ENCODE measurements around the gene RAB3C. TPM values are rescaled to one million over a fixed set of nuclear protein-coding genes. Genes with fewer than 3 reads are reported as not detected.
"Not testable (repeated sequence)": the region's sequence is repeated elsewhere in the genome, so short reads cannot be mapped to it uniquely, and the experiment has no call there.

Gene RAB3C
- total RNA-seq, 1 experiment from 2014 or later = 13.3 TPM

DNA sequence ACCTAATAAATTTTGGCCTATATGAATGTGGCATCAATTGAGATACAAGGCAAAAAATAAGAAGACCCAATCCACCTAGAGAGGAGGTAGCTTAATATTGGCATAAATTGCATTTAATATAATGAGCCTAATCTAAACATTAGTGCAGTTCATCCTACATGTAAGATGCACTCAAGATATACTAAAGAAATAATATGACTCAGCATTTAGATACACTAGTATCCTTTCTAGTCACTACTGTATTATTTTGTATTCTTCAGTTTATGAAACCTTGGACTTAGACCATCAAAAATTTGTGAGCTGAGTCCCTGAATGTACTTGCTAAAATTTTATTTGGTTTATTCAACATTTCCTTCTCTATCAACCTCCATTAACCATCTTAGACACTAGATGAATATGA lies 104.7 kb downstream of the RAB3C start (continued):
- TF ChIP-seq, protein P1, sequence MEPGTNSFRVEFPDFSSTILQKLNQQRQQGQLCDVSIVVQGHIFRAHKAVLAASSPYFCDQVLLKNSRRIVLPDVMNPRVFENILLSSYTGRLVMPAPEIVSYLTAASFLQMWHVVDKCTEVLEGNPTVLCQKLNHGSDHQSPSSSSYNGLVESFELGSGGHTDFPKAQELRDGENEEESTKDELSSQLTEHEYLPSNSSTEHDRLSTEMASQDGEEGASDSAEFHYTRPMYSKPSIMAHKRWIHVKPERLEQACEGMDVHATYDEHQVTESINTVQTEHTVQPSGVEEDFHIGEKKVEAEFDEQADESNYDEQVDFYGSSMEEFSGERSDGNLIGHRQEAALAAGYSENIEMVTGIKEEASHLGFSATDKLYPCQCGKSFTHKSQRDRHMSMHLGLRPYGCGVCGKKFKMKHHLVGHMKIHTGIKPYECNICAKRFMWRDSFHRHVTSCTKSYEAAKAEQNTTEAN (CRISPR knock-in tag; IDR thresholded peaks at IDR 0.05) = no peak
- TF ChIP-seq, protein P2, sequence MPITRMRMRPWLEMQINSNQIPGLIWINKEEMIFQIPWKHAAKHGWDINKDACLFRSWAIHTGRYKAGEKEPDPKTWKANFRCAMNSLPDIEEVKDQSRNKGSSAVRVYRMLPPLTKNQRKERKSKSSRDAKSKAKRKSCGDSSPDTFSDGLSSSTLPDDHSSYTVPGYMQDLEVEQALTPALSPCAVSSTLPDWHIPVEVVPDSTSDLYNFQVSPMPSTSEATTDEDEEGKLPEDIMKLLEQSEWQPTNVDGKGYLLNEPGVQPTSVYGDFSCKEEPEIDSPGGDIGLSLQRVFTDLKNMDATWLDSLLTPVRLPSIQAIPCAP (CRISPR knock-in tag; IDR thresholded peaks at IDR 0.05) = no peak
- TF ChIP-seq JAZF1 (CRISPR knock-in tag; IDR thresholded peaks at IDR 0.05) = no peak
- TF ChIP-seq EMX1 (CRISPR knock-in tag; IDR thresholded peaks at IDR 0.05) = no peak

DNA sequence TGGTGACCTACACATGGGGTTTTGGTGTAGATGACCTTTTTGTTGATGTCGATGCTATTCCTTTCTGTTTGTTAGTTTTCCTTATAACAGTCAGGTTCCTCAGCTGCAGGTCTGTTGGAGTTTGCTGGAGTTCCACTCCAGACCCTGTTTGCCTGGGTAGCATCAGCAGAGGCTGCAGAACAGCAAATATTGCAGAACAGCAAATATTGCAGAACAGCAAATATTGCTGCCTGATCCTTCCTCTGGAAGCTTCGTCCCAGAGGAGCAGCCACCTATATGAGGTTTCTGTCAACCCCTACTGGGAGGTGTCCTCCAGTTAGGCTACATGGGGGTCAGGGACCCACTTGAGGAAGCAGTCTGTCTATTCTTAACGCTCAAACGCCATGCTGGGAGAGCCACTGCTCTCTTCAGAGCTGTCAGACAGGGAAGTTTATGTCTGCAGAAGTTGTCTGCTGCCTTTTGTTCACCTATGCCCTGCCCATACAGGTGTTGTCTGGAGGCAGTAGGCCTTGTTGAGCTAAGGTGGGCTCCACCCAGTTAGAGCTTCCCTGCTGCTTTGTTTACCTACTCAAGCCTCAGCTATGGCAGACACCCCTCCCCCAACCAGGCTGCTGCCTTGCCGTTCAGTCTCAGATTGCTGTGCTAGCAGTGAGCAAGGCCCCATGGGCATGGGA lies 116.3 kb downstream of the RAB3C start:
- not testable (repeated sequence) for DNase-seq (ENCODE audit: low spot score)
- peaks cover 70% of the 10 kb centered on the region for H3K36me3 Mint-ChIP-seq

DNA sequence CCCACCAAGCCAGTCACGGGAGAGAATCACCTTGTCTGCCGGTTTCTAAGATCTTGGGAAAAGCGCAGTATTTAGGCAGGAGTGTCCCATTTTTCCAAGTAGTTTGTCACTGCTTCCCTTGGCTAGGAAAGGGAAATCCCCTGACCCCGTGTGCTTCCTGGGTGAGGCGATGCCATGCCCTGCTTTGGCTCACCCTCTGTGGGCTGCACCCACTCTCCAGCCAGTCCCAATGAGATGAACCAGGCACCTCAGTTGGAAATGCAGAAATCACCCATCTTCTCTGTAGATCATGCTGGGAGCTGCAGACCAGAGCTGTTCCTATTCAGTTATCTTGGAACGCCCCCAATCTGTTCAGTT lies 116.9 kb downstream of the RAB3C start:
- ATAC-seq (no peak), DNase-seq (ENCODE audit: low spot score) (no peak)
- peaks cover 4% of the 10 kb centered on the region for H3K27me3 Mint-ChIP-seq (ENCODE audit: low read depth)
- TF ChIP-seq ZNF138 (CRISPR knock-in tag; conservative IDR thresholded peaks at IDR 0.05) = no peak
- TF ChIP-seq RORB (CRISPR knock-in tag; IDR thresholded peaks at IDR 0.05) = no peak
- TF ChIP-seq, protein P3, sequence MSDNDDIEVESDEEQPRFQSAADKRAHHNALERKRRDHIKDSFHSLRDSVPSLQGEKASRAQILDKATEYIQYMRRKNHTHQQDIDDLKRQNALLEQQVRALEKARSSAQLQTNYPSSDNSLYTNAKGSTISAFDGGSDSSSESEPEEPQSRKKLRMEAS (CRISPR knock-in tag; IDR thresholded peaks at IDR 0.05) = no peak
- no peak for TF ChIP-seq NFATC4 (CRISPR knock-in tag; IDR thresholded peaks at IDR 0.05)
- no peak for TF ChIP-seq FOXK1 (CRISPR knock-in tag; IDR thresholded peaks at IDR 0.05)
- no peak for TF ChIP-seq NFYB (CRISPR knock-in tag; conservative IDR thresholded peaks at IDR 0.05; ENCODE audit: low read depth)
- TF ChIP-seq, protein P2 (CRISPR knock-in tag; IDR thresholded peaks at IDR 0.05) = no peak
- TF ChIP-seq TCF7 (CRISPR knock-in tag; IDR thresholded peaks at IDR 0.05; ENCODE audit: low read depth) = no peak
- TF ChIP-seq, protein P4, sequence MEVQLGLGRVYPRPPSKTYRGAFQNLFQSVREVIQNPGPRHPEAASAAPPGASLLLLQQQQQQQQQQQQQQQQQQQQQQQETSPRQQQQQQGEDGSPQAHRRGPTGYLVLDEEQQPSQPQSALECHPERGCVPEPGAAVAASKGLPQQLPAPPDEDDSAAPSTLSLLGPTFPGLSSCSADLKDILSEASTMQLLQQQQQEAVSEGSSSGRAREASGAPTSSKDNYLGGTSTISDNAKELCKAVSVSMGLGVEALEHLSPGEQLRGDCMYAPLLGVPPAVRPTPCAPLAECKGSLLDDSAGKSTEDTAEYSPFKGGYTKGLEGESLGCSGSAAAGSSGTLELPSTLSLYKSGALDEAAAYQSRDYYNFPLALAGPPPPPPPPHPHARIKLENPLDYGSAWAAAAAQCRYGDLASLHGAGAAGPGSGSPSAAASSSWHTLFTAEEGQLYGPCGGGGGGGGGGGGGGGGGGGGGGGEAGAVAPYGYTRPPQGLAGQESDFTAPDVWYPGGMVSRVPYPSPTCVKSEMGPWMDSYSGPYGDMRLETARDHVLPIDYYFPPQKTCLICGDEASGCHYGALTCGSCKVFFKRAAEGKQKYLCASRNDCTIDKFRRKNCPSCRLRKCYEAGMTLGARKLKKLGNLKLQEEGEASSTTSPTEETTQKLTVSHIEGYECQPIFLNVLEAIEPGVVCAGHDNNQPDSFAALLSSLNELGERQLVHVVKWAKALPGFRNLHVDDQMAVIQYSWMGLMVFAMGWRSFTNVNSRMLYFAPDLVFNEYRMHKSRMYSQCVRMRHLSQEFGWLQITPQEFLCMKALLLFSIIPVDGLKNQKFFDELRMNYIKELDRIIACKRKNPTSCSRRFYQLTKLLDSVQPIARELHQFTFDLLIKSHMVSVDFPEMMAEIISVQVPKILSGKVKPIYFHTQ (CRISPR knock-in tag; IDR thresholded peaks at IDR 0.05) = no peak
- no peak for TF ChIP-seq NR3C1 (CRISPR knock-in tag; conservative IDR thresholded peaks at IDR 0.05; ENCODE audit: low read depth)
- no peak for TF ChIP-seq RELA (CRISPR knock-in tag; IDR thresholded peaks at IDR 0.05; ENCODE audit: borderline replicate concordance)
- TF ChIP-seq, protein P5, sequence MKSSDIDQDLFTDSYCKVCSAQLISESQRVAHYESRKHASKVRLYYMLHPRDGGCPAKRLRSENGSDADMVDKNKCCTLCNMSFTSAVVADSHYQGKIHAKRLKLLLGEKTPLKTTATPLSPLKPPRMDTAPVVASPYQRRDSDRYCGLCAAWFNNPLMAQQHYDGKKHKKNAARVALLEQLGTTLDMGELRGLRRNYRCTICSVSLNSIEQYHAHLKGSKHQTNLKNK (CRISPR knock-in tag; IDR thresholded peaks at IDR 0.05) = no peak
- no peak for TF ChIP-seq ZNF396 (CRISPR knock-in tag; IDR thresholded peaks at IDR 0.05; ENCODE audit: borderline replicate concordance)
- TF ChIP-seq FOXP1 (CRISPR knock-in tag; IDR thresholded peaks at IDR 0.05; ENCODE audit: borderline replicate concordance) = no peak
- TF ChIP-seq, protein P6, sequence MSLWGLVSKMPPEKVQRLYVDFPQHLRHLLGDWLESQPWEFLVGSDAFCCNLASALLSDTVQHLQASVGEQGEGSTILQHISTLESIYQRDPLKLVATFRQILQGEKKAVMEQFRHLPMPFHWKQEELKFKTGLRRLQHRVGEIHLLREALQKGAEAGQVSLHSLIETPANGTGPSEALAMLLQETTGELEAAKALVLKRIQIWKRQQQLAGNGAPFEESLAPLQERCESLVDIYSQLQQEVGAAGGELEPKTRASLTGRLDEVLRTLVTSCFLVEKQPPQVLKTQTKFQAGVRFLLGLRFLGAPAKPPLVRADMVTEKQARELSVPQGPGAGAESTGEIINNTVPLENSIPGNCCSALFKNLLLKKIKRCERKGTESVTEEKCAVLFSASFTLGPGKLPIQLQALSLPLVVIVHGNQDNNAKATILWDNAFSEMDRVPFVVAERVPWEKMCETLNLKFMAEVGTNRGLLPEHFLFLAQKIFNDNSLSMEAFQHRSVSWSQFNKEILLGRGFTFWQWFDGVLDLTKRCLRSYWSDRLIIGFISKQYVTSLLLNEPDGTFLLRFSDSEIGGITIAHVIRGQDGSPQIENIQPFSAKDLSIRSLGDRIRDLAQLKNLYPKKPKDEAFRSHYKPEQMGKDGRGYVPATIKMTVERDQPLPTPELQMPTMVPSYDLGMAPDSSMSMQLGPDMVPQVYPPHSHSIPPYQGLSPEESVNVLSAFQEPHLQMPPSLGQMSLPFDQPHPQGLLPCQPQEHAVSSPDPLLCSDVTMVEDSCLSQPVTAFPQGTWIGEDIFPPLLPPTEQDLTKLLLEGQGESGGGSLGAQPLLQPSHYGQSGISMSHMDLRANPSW (CRISPR knock-in tag; conservative IDR thresholded peaks at IDR 0.05; ENCODE audit: low read depth) = no peak
- TF ChIP-seq, protein P7, sequence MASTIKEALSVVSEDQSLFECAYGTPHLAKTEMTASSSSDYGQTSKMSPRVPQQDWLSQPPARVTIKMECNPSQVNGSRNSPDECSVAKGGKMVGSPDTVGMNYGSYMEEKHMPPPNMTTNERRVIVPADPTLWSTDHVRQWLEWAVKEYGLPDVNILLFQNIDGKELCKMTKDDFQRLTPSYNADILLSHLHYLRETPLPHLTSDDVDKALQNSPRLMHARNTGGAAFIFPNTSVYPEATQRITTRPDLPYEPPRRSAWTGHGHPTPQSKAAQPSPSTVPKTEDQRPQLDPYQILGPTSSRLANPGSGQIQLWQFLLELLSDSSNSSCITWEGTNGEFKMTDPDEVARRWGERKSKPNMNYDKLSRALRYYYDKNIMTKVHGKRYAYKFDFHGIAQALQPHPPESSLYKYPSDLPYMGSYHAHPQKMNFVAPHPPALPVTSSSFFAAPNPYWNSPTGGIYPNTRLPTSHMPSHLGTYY (CRISPR knock-in tag; IDR thresholded peaks at IDR 0.05) = no peak
- no peak for TF ChIP-seq PRRX2 (CRISPR knock-in tag; IDR thresholded peaks at IDR 0.05)
- no peak for TF ChIP-seq CREM (CRISPR knock-in tag; IDR thresholded peaks at IDR 0.05)
- H3K27ac Mint-ChIP-seq = no peak overlapping the region
- 0 out of 2 replicates have a peak, but pooled peaks cover 5% of the 10 kb centered on the region for H3K4me1 Mint-ChIP-seq
- ChIA-PET POLR2A (interaction anchor here (0.7 kb wide), 1 partner anchor 91 kb away, joined by 3 read pairs; no protein-coding TSS in a partner anchor), CTCF (no interaction called here)
- H3K9me3 Mint-ChIP-seq = peaks cover 75% of the 10 kb centered on the region
- peaks cover 66% of the 10 kb centered on the region for H3K36me3 Mint-ChIP-seq
- no peak overlapping the region for H3K4me3 Mint-ChIP-seq

More for the DNA sequence above, 116.3 kb downstream of the RAB3C start:
- H3K4me3 Mint-ChIP-seq; H3K27me3 Mint-ChIP-seq (ENCODE audit: low read depth); H3K27ac Mint-ChIP-seq; CTCF ChIA-PET; H3K4me1 Mint-ChIP-seq: not testable (repeated sequence)
- peak; percentile 32; the same call in 1 of the 2 replicates for ATAC-seq
- POLR2A ChIA-PET = interaction anchor here (0.7 kb wide), 1 partner anchor 92 kb away, joined by 3 read pairs; no protein-coding TSS in a partner anchor
- peaks cover 80% of the 10 kb centered on the region for H3K9me3 Mint-ChIP-seq
